ENCODE results near the gene CFAP299.
"Not testable (repeated sequence)": the region's sequence is repeated elsewhere in the genome, so short reads cannot be mapped to it uniquely, and the experiment has no call there.

CFAP299 gene

GRCh38 chr4:80331693-80332092, 3.8 kb upstream of the CFAP299 start:
- H3K36me3 Mint-ChIP-seq (ENCODE audit: low read depth): no peaks in the 10 kb centered on the region
- no peak overlapping the region for H3K27ac Mint-ChIP-seq
- no peak overlapping the region for H3K4me3 Mint-ChIP-seq
- TF ChIP-seq, protein P1, sequence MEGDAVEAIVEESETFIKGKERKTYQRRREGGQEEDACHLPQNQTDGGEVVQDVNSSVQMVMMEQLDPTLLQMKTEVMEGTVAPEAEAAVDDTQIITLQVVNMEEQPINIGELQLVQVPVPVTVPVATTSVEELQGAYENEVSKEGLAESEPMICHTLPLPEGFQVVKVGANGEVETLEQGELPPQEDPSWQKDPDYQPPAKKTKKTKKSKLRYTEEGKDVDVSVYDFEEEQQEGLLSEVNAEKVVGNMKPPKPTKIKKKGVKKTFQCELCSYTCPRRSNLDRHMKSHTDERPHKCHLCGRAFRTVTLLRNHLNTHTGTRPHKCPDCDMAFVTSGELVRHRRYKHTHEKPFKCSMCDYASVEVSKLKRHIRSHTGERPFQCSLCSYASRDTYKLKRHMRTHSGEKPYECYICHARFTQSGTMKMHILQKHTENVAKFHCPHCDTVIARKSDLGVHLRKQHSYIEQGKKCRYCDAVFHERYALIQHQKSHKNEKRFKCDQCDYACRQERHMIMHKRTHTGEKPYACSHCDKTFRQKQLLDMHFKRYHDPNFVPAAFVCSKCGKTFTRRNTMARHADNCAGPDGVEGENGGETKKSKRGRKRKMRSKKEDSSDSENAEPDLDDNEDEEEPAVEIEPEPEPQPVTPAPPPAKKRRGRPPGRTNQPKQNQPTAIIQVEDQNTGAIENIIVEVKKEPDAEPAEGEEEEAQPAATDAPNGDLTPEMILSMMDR (IDR thresholded peaks at IDR 0.05; ENCODE audit: unreplicated experiment in 3 of 3): no peak
- H3K4me1 Mint-ChIP-seq: peaks cover 4% of the 10 kb centered on the region
- no peaks in the 10 kb centered on the region for H3K9me3 Mint-ChIP-seq
- H3K27me3 Mint-ChIP-seq (ENCODE audit: low read depth): peaks cover 15% of the 10 kb centered on the region

- no peak overlapping the region for H3K4me3 Mint-ChIP-seq
- H3K27me3 Mint-ChIP-seq (ENCODE audit: low read depth): peaks cover 18% of the 10 kb centered on the region
- TF ChIP-seq, protein P1 (IDR thresholded peaks at IDR 0.05; ENCODE audit: unreplicated experiment in 3 of 3): no peak
- no peaks in the 10 kb centered on the region for H3K36me3 Mint-ChIP-seq (ENCODE audit: low read depth)
- H3K4me1 Mint-ChIP-seq: peaks cover 4% of the 10 kb centered on the region
- H3K9me3 Mint-ChIP-seq: no peaks in the 10 kb centered on the region
- H3K27ac Mint-ChIP-seq: no peak overlapping the region
Measured at GRCh38 chr4:80333121-80333520, 2.4 kb upstream of the CFAP299 start.

DNA sequence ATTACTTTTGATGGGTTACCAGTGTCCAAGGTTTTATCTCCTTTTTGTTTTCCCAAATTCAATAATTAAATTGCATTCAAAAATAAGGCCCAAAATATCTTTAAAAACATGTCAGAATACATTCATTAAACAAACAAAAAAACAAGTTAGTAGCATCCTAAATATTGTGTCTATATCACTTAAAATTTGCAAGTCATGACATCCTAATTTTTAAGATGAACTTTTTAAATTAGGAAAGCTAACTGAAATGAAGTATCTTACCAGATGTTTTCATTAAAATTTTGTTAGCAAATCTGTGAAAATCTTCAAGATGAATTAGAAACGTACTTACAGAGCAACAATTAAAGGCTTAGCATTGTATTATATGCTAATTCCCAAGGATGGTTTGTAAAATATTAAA, 962 bp upstream of the CFAP299 start:
- Mint-ChIP-seq H3K4me3 (no peak overlapping the region), H3K36me3 (ENCODE audit: low read depth) (no peaks in the 10 kb centered on the region), H3K4me1 (peaks cover 4% of the 10 kb centered on the region), H3K27me3 (ENCODE audit: low read depth) (peaks cover 31% of the 10 kb centered on the region), H3K9me3 (no peaks in the 10 kb centered on the region), H3K27ac (no peak overlapping the region)
- TF ChIP-seq, protein P1 (IDR thresholded peaks at IDR 0.05; ENCODE audit: unreplicated experiment in 3 of 3): no peak

- Mint-ChIP-seq H3K27me3 (ENCODE audit: low read depth) (peaks cover 31% of the 10 kb centered on the region), H3K4me3 (peak overlapping the region; percentile 91 to 93 (median 92)), H3K27ac (no peak overlapping the region), H3K36me3 (ENCODE audit: low read depth) (no peaks in the 10 kb centered on the region), H3K4me1 (peaks cover 4% of the 10 kb centered on the region), H3K9me3 (no peaks in the 10 kb centered on the region)
- TF ChIP-seq, protein P1 (IDR thresholded peaks at IDR 0.05; ENCODE audit: unreplicated experiment in 3 of 3): no peak
Measured at GRCh38 chr4:80335226-80335553, 340 bp upstream of the CFAP299 start.

DNA sequence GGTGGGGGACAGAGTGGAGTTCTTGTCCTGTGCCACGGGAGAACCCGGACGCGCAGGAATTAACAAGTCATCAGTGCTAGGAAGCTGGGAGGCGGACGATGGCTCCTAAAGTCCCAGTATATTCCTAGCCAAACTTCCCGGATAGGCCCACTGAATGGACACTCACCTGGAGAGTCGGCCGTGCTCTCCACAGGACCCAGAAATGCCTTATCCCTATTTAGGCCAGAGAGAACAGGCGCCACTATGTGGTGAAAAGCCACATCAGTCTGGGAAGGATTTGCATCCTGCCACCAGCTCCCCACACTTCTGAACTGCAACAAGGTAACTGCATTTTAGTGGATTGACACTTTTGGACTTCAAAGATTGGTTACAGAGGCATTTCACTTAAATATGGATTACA, 1.1 kb downstream of the CFAP299 start:
- peak overlapping the region; percentile 91 to 93 (median 92) for H3K4me3 Mint-ChIP-seq
- peaks cover 4% of the 10 kb centered on the region for H3K4me1 Mint-ChIP-seq
- no peak overlapping the region for H3K27ac Mint-ChIP-seq
- H3K9me3 Mint-ChIP-seq: no peaks in the 10 kb centered on the region
- no peaks in the 10 kb centered on the region for H3K36me3 Mint-ChIP-seq (ENCODE audit: low read depth)
- TF ChIP-seq, protein P1 (IDR thresholded peaks at IDR 0.05; ENCODE audit: unreplicated experiment in 3 of 3): peak; percentile 26 to 34 (median 27)
- peaks cover 32% of the 10 kb centered on the region for H3K27me3 Mint-ChIP-seq (ENCODE audit: low read depth)

- peaks cover 4% of the 10 kb centered on the region for H3K4me1 Mint-ChIP-seq
- H3K4me3 Mint-ChIP-seq: no peak overlapping the region
- peaks cover 20% of the 10 kb centered on the region for H3K9me3 Mint-ChIP-seq
- no peak overlapping the region for H3K27ac Mint-ChIP-seq
- TF ChIP-seq, protein P1 (IDR thresholded peaks at IDR 0.05; ENCODE audit: unreplicated experiment in 3 of 3): no peak
- H3K27me3 Mint-ChIP-seq (ENCODE audit: low read depth): peaks cover 53% of the 10 kb centered on the region
- no peaks in the 10 kb centered on the region for H3K36me3 Mint-ChIP-seq (ENCODE audit: low read depth)
Measured at GRCh38 chr4:80340036-80340435, 4.5 kb downstream of the CFAP299 start.

DNA sequence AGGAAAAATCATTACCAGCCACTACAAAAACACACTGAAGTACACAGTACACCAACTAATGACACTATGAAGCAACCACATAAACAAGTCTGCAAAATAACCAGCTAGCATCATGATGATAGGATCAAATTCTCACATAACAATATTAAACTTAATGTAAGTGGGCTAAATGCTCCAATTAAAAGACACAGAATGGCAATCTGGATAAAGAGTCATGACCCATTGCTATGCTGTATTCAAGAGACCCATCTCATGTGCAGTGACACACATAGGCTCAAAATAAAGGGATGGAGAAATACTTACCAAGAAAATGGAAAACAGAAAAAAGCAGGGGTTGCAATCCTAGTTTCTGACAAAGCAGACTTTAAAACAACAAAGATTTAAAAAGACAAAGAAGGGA, 7.2 kb downstream of the CFAP299 start:
- not testable (repeated sequence) for H3K4me3 Mint-ChIP-seq; H3K27ac Mint-ChIP-seq; H3K36me3 Mint-ChIP-seq (ENCODE audit: low read depth); H3K4me1 Mint-ChIP-seq
- Mint-ChIP-seq H3K27me3 (ENCODE audit: low read depth) (peaks cover 50% of the 10 kb centered on the region), H3K9me3 (peaks cover 22% of the 10 kb centered on the region)

Measured in nephron (organoid).